NCI-H2081 (cell line): ENCODE results near the gene MLC1.

Experiments
- DNase-seq, 2 experiments: peaks; one replicate each; lab custom pipeline; 2025; lab: John Stamatoyannopoulos, UW

The MLC1 gene

DNA sequence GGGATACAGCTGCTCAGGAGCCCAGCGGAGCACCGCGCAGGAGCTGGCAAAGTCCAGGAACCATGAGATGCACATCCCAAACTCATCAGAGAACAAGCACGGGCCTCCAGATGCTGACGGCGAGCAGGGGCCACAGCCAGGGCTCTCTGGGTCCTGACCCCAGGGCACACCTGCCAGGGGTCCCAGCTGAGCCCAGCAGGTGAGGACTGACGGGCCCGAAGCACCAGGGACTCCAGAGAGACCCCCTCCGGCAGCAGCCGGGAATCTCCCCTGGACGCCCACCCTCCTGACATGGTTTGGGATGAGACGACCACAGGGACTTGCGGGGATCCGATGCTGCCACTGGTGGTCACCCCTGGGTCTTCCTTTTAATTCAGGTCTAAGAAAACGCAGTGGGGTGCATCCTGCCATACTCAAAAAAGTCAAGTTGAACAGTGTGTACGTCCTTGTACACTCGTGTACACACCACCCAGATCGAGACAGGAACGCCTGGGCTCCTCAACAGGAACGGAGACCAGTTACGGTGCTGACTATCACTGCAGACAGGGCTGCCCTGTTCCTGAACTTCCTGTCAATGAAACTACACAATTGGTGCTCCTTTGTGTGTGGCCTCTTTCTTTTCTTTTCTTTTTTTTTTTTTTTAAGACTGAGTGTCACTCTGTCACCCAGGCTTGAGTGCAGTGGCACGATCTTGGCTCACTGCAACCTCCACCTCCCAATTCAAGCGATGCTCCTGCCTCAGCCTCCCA is 49.1 kb downstream of the MLC1 start:
- DNase-seq: no peak

DNA sequence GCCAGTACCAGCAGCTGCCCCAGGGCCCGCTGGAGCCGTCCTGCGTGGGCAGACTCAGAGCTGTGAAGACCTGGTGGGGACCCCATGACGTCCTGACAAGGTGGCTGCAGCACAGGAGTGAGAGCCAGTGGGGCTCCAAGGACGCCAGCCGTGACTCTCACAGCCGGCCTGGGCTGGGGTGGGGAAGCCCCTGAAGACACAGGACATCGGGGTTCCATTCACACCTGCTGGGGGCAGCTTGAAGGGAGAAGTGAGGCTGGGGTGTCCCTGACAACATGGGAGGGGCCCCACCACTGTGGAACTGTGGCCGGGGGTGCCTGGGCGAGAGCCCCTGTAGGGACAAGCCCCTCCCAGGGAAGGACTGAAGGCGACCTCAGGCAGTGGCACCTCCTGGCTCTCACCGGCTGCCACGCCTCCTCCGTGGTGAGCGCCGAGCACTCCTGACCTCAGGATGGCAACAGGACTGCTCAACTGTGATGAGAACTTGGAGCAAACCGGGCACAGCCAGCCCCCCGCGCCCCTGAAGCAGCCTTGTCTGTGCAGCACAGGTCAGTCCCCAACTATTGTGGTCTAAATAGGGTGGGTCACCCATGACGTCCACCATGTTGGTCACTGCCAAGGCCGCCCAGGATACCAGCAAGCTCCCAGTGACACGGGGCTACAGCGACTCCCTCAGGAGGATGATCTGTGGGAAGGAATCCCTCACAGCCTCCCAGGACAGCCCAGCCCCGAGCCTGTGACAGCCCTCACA is 49.9 kb downstream of the MLC1 start:
- DNase-seq: no peak

DNA sequence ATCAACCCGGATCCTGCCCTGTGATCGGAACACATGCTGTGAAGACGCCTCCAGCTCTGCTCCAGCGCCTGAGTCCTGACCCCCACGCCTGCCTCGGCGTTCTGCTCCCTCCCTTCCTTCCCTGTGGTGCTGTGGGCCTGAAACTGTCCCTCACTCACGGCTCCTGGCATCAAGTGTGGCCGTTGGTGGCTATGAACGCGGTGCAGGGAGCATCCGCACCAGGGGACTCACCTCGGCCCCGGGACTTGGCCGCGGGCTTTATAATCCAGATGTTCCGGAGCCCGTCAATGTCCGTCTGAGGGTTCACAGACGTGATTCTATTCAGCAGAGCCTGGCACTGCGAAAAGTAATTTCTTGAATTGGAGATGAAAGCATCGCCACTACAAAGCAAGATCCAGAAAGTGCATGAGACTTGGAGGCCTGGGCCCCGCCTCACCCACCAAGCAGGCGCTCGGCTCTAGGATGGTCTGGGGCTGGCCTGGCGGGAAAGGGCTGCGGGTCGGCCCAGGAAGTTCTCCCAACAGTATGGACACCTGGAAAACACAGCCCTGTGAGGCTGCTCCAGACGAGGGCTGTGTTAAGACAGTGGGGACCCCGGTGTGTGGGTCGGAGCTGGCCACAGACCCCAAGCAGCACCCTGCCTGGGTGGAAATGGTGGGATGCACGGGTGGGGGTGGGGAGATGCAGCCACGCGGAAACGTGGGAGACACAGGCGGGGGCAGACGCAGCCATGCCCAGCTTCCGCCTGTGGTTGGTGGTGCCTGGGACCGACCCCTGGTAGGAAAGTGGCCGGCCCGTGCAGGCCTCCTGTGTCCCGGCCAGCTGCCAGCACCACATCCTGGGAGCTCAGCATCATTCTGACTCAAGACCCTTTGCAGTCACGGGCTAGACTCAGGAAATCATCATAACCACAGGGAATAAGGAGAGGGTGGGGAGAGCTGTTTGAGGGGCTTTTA is 50.8 kb downstream of the MLC1 start:
- DNase-seq: no peak

DNA sequence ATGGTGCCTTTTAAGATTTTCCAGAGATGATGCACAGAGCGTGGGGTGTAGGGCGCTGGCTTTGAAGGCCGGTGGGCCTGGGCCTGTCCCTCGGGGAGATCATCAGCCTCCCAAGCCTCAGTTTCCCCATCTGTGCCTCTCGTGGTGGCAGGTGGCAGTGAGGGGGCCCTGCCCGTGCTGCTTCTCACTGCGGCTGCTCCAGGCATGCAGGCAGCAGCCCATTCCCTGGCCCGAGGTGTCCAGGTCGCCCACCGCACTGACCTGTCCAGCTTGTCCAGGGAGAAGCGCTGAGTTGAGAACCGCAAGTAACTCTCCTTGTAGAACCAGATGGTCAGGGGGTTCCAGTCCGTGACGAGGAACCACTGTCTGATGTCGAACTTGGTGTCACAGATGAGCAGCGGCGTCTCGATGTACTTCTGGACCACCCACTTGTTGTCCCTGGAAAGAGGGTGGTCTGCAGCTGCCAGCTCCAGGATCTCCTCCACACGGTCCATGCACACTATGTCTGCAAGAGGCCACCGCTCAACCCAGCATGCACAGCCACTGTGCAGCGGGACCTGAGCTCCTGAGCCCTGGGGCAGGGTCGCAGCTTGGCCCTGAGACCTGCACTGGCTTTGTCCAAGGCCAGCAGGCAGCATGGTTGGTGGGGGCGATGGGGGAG is 52.2 kb downstream of the MLC1 start:
- no peak for DNase-seq

DNA sequence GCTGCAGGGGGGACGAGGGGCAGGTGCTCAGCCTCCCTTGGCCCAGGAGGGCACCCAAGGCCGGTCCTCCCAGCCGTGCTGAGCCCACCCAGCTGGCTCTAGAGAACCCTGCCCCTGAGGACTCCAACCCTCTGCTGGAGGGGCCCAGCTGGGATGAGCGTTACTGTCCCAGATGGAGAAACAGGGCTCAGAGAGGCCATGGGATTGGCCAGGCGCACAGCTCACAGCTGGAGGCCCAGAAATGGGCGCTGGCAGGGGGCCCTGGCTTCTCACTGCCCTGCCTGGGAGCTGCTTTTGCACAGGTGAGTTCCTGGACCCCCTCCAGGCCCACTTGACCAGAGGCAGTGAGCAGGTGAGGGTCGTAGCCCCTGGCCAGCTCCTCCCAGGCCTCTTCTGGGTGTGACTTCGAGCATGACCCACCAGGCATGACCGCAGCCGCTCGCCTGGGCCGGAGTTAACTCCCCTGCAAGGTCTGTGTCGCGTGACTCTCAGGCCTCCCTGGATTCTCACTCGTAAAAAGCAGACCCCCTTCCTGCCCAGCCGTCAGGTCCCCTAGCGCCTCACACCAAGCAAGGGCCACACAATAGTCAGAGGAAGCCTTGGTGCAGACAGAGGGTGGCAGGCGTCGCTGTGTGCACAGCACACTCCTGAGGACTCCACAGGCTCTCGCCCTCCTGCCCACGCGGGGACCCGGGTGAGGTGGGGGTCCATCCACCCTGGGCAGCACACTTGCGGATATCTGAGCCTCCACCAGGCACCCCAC is 52.9 kb downstream of the MLC1 start:
- DNase-seq: no peak

DNA sequence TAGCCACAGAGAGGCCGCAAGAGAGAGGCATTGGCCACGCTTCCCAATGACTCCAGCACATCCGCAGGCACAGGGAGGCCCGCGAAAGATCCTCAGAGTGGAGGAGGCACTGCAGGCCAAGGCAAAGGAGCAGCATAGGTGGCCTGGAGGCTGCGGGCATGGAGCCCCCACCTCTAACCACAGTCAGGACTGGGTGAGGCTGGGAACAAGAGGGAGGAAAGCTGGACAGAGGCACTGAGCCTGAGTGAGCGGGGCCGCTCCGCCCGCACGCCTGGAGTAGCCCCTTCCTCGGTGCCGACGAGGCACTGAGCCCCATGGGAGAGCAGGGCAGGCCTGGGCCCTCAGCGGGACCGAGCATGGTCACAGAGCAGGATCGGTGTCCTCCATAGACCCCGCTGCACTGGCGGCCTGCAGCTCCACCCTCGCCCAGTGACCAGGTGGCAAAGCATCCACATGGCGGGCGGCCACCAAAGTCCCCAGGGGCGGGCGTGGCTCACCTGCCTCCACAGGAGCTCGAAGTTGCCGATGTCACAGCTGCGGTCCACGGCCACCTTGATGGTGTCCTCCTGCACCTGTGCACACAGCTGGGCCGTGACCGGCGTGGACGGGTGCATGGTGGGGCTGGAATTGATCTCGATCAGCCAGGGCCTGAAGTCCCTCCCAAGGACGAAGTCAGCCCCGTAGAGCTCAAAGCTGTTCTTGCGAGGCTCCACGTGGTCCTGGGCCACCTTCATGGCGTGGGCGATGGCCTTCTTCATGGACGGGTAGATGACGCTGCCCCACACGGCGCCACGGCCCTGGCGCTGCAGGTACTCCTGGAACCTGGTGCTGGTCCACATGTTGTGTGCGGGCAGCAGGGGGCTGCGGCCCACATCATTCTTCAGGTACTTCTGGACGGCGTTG is 53.8 kb downstream of the MLC1 start:
- no peak for DNase-seq

DNA sequence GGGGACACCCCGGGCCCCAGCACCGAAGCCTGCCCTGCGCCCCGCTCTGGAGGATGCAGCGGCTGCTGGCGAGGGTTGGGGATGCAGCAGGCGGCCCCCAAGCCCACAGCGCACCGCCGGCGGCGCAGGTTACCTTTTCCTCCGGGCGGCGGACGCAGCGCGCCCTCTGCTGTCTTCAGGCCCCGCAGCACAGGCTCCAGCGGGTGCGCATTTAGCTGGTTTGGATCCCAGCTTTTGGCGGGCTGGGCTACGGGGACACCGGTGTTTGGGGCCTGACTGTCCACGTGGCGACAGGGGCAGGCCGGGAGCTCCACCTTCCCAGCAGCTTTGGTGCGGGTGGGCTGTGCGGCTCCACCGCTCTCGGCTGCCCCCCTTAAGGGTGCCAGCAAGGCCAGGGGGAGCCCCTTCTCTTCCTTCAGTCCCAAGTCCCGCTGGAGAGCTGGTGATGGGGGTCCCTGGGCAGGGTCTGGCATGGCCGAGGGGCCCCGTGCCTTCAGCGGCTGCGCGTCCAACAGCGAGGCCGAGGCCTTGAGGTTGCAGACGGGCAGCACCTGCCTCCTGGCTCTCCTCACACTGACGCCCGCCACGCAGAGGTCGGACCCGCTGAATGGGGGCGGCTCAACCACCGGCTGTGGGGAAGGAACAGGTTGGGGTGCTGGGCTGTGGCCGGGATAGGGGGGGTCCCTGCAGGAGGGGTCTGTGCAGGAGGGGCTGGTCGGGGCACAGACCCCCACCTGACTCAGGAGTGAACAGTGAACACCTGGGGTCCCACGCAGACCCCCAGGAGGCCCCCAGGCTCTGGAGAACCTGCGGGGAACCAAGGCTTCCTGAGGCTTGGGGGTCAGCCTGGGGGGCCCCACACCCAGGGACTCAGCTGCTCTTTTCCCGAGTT is 54.7 kb downstream of the MLC1 start:
- DNase-seq: peak; percentile 63 to 74

DNA sequence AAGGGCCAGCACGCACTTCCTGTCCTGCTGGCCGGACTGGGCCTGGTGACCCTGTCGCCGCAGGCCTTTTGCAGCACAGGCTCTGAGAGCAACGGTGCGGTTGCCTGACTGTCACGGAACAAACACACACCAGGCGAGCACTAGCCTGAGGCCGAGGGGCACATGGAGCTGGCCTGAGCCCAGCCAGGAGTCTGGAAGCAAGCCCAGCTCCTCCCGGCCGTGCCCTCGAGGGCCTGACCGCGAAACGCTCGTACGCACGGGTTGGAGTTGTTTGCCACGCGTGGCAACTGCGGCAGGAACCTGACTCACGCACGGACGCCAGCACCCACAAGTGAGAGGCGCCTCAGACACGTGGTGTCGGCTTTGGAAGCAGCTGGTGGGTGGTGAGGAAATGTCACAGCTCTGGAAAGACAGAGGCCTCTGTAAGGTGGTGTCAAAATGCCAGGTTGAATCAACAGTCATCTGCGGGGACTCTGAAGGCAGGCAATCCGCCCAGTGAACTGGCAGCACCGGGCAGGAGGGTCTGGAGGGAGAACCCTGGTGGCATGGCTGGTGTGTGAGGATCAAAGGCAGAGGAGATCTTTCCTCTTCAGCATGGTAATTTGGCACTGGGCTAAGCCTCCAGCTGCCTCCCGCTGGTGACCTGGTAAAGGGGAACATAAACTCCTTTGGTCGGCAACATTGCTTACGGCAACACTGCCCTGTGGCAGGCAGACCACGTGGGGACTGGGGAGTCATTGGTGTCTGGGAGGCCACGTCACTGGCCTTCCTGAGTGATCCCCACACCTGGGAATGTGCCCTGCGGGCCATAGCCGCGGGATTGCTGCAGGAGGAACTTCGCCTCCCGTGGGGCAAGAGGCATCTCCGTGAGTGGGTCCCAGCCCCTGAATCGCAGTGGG is 57.3 kb downstream of the MLC1 start:
- DNase-seq: peak in 1 of 2 experiments; percentile 16

DNA sequence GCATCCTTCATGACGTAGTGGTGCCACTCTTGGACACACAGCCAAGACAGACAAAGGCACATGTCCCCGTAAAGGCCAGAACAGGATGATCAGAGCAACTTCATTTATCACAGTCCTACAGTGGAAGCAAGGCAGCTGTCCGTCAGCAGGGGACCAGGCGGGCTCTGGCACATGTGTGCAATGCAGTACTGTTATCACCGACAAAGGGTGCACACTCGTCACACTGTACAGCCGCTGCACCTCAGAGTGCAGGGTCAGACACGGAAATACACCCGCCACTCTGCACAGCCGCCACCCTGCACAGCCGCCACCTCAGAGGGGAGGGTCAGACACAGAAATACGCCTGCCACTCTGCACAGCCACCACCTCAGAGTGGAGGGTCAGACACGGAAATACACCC is 59.2 kb downstream of the MLC1 start:
- no peak for DNase-seq

DNA sequence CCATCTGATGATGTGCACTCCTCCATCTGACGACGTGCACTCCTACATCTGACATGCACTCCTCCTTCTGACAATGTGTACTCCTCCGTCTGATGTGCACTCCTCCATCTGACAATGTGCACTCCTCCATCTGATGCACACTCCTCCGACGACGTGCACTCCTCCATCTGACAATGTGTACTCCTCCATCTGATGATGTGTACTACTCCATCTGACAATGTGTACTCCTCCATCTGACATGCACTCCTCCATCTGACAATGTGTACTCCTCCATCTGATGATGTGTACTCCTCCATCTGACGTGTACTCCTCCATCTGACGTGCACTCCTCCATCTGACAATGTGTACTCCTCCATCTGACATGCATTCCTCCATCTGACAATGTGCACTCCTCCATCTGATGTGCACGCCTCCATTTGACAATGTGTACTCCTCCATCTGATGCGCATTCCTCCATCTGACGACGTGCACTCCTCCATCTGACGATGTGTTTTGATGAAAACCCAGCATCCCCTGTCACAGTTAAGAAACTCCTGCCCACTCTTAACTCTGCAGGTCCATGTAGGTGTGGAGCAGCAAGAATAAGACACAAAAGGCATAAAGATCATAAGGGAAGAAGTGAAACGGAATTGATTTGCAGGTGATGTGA is 62.9 kb downstream of the MLC1 start:
- DNase-seq: no peak

DNA sequence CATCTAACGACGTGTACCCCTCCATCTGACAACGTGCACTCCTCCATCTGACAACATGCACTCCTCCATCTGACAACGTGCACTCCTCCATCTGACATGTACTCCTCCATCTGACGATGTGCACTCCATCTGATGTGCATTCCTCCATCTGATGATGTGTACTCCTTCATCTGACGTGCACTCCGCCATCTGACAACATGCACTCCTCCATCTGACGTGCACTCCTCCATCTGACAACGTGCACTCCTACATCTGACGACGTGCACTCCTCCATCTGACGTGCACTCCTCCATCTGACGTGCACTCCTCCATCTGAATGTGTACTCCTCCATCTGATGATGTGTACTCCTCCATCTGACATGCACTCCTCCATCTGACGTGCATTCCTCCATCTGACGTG is 64.6 kb downstream of the MLC1 start:
- no peak for DNase-seq

DNA sequence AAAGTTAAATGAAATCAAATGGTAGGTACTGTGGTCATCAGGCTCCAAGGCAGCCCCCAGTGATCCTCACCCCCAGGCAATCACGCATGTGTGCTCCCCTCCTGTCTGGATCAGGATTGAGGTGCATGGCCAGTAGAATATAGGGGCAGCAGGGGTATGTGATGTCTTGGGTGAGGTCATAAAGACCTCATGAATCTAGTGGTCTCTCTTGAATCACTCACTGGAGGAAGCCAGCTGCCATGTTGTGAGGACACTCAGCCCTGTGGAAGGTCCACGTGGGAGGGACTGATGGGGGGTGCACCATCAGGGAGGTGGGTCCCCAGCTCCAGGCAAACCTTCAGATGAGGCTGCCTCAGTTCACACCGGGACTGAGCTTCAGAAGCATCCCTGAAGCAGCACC is 65.9 kb downstream of the MLC1 start:
- DNase-seq: no peak

DNA sequence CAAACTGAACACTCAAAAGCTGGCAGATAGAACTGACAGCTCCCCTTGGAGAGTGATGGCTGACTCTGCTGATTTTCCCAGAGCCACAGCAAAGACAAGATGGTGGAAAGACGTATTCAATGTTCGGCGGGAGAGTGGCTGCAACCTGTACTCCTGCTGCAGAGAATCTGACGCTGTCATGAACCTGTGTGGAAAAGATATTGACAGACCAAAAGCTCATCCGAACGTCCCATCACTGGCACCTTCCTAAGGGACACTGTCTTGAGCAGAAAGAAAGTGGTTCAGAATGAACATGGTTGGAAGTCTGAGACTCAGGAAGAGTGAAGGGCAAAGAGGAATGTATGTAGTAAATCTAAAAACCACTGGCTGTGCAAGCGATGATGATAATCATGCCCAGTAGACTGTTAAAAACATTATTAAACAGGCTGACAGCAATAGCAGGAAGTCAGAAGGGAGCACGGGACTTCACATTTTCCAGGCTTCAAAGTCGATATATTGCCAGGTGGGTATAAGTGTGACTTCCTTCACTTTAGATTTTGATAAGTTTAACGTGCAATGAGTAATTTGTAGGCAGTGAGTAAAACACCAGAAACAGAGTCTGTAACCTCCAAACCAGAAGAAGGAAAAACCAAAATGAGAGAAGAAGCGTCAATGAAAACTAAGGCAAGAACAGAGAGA is 66.5 kb downstream of the MLC1 start:
- no peak for DNase-seq

DNA sequence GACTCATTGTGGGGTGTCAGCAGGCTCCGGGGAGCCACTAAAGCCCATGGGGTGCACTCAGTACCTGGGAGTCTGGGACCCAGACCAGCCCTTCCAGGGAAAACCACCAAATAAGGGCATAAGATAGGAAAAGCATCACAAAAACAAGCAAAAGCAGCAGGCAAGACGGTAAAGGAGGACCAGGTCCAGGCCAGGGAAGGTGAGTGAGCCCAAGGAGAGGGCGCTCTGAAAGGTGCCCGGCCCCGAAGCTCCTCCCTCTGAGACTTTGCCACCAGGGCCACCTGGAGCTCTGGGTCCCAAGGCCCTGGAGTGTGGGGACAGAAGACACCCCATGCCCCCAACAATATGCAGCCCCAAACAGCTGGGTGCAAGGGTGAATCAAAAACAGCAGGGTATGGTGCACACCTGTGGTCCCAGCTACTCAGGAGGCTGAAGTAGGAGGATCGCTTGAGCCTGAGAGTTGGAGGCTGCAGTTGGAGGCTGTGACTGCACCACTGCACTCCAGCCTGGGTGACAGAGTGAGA is 67.5 kb downstream of the MLC1 start:
- no peak for DNase-seq

DNA sequence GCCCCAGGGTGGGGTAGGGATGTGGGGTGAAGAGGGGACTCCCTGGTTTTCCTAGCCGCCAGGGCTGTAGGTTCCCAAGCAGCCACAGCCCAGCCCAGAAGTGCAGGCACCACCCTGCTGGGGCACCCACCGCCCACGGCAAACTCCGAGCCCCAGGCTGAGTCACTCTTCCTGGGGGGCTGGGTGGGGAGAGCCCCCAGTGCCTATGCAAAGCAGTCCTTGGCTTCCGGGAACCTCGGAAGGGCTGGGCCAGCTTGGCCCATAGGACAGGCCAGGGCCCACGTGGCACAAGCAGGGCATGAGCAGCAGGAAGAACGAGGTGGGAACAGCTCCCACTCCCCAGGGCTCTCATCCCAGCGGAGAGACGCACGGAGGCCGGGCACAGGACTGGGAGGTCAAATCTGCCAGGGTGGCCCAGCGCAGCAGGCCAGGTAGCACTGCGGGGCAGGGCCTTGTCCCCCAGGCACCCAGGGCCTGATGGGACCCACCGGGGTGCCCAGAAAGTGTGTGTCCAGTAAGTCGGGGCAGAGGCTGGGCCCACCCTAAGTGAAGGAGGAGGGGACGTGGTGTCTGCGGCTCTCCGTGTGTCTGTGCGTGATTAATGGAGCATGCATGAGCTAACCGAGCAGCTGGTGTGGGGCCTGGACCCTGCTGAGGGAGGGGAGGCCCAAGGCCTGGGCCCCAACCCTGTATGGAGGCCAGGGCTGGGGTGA is 68.1 kb downstream of the MLC1 start:
- DNase-seq: no peak
